ENCODE results near the gene IGFL4.

- TF ChIP-seq, protein P1, sequence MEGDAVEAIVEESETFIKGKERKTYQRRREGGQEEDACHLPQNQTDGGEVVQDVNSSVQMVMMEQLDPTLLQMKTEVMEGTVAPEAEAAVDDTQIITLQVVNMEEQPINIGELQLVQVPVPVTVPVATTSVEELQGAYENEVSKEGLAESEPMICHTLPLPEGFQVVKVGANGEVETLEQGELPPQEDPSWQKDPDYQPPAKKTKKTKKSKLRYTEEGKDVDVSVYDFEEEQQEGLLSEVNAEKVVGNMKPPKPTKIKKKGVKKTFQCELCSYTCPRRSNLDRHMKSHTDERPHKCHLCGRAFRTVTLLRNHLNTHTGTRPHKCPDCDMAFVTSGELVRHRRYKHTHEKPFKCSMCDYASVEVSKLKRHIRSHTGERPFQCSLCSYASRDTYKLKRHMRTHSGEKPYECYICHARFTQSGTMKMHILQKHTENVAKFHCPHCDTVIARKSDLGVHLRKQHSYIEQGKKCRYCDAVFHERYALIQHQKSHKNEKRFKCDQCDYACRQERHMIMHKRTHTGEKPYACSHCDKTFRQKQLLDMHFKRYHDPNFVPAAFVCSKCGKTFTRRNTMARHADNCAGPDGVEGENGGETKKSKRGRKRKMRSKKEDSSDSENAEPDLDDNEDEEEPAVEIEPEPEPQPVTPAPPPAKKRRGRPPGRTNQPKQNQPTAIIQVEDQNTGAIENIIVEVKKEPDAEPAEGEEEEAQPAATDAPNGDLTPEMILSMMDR (IDR thresholded peaks at IDR 0.05; ENCODE audit: borderline replicate concordance, extremely low read depth, low read length, poor library complexity, severe bottlenecking), result no peak
- no peak for TF ChIP-seq EZH2 (IDR thresholded peaks at IDR 0.05; ENCODE audit: borderline replicate concordance, low read depth, low read length, severe bottlenecking)
Observed at GRCh38 chr19:46079576-46079975, 38.8 kb upstream of the IGFL4 start.

All from DND-41 (cell line).